GM12801 (cell line): ENCODE data around the gene KANSL2.

ENCODE experiments used
- TF ChIP-seq, protein P1 (sequence below): IDR thresholded peaks from one replicate; pipeline ENCODE4 v1.5.1; 2011; ENCODE audit warnings: control low read depth; ENCODE audit not compliant: insufficient read length; ENCODE audit errors: extremely low read depth

KANSL2 gene, protein sequence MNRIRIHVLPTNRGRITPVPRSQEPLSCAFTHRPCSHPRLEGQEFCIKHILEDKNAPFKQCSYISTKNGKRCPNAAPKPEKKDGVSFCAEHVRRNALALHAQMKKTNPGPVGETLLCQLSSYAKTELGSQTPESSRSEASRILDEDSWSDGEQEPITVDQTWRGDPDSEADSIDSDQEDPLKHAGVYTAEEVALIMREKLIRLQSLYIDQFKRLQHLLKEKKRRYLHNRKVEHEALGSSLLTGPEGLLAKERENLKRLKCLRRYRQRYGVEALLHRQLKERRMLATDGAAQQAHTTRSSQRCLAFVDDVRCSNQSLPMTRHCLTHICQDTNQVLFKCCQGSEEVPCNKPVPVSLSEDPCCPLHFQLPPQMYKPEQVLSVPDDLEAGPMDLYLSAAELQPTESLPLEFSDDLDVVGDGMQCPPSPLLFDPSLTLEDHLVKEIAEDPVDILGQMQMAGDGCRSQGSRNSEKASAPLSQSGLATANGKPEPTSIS

DNA sequence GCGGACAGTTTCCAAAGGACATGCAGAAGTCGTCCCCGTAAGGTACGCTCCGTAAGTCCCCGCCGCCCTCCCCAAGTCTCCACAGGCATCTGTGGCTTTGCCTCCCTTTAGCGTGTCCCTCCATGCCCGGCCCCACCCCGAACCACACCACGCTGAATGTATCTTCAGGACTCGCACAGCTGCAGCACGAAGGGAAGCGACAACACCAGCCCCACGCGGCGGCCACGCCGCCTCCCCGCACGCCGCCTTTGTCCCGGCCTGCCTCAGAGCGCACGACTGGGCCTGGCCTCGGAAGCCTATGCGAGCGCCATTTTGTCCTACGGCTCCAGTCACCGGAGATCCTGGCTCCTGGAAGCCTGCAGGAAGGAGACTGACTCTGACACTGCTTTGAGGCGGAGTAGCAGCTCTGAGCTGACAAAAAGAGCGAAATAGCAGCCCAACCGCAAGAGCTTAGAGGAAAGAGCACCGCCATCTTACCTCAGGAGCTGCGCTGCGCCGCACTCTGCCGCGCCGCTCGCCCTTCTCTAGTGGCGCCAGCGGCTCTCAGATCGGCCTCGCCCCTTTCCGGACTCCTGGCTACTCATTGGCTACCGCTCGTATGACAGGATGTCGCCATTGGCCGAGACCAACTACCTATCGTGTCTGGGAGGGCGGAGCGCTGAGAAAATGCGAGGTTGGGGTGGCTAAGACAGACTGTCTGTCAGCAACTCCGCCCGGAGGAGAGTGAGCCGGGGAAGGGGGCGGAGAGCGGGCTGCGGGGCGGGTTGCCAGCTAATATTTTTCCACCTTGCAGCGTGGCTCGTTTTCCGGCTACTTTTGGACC lies at the start of gene KANSL2:
KANSL2 (minus strand) TSS at position 529 of the 823 bp plus-strand sequence. CDS start 606 bp downstream, outside the sequence.
- TF ChIP-seq, protein P1, sequence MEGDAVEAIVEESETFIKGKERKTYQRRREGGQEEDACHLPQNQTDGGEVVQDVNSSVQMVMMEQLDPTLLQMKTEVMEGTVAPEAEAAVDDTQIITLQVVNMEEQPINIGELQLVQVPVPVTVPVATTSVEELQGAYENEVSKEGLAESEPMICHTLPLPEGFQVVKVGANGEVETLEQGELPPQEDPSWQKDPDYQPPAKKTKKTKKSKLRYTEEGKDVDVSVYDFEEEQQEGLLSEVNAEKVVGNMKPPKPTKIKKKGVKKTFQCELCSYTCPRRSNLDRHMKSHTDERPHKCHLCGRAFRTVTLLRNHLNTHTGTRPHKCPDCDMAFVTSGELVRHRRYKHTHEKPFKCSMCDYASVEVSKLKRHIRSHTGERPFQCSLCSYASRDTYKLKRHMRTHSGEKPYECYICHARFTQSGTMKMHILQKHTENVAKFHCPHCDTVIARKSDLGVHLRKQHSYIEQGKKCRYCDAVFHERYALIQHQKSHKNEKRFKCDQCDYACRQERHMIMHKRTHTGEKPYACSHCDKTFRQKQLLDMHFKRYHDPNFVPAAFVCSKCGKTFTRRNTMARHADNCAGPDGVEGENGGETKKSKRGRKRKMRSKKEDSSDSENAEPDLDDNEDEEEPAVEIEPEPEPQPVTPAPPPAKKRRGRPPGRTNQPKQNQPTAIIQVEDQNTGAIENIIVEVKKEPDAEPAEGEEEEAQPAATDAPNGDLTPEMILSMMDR = no peak

DNA sequence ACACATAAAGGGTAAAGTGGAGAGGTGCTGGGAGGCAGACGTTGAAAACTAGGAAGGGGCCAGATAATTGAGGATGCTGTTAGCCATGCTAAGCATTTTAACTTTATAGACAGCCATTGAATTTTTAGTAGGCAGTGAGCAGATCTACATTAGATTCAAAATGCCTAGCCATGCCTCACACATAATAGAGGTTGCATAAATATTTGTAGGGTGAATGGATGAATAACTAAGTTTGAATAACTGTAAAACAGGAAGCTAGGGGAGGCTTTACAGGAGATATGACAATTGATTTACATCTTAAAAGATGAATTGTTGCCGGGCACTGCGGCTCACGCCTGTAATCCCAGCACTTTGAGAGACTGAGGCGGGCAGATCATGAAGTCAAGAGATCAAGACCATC lies 46.8 kb upstream of the KANSL2 start:
- TF ChIP-seq, protein P1 = no peak

DNA sequence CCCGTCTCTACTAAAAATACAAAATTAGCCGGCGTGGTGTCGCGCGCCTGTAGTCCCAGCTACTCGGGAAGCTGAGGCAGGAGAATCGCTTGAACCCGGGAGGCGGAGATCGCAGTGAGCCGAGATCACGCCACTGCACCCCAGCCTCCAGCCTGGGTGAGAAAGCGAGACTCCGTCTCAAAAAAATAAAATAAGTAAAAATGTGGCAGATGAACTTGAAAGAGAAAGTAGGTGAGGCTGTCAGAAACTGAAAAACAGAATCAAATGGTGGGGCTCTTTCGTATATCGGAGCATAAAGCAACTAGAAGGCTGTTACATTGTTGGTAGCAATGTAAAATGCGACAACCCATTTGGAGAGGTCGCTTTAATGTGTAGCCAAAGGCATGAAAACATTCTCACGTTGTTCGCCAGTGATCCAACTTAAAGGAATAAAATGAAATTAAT lies 35.2 kb upstream of the KANSL2 start:
- TF ChIP-seq, protein P1 = no peak

DNA sequence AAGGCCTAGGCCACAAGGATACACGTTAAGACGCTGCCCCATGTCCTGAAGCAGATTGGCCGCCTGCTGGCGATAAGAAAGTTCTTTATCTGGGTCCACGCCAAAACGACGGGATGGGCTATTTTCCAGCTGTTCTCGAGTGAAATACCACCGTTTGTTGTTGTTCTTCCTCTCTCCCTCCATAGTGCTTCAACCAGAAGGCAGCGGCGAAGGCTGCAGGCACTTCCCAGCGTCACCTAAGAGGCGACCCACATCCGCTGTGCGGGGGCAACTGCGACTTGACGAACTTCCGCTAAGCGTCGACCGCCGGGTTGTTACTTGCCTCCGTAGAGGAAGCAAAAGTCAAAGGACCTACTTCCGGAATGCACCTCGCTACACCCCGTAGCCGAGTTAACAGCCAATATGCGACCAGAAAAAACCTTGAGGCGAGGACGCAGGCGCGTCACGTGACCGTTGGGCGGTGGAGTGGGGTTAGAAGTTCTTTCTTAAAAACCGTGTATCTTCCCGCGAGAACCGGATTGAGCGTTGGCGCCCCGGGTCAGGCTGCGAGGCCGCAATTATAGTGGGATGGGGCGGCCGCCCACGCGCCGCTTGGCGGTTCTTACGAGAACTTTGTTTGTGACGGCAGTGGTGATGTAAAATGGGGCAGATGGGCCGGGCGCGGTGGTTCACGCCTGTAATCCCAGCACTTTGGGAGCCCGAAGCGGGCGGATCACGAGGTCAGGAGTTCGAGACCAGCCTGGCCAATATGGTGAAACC lies 34.6 kb upstream of the KANSL2 start, which contains the start of gene CCNT1:
CCNT1 (minus strand) TSS at position 215 of the 759 bp plus-strand sequence; CDS start at position 183, 32 bp downstream.
- TF ChIP-seq, protein P1 = no peak

DNA sequence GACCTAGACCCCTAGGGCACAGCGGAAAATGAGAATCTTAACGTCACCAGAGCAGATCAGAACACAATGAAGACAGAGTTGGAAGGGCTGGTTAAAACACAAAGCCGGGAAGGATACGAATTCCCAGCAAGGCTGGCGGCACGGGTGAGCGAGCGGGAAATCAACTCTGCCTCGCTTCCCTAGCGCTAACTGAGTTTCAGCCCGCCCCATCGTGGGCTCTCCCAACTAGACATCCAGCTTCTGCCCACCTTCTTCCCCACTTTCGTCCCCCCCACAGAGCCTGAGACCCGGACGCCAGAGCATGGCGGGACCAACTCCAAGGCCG lies 34.1 kb upstream of the KANSL2 start:
- TF ChIP-seq, protein P1 = no peak

DNA sequence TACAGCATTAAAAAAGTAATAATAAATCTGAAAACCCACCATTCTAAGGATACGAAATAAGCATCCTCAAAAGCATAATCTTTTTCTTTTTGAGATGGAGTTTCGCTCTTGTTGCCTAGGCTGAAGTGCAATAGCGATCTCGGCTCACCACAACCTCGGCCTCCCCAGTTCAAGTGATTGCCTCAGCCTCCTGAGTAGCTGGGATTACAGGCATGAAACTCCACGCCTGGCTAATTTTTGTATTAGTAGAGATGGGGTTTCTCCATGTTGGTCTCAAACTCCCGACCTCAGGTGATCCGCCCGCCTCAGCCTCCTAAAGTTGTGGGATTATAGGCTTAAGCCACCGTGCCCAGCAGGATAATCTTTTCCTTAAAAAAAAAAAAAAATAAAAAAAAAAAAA lies 30.2 kb upstream of the KANSL2 start:
- TF ChIP-seq, protein P1 = no peak
